Hepatic stellate cell (primary cell): Measurements from ENCODE around the gene EPB41L3.
"Not testable (repeated sequence)": the region's sequence is repeated elsewhere in the genome, so short reads cannot be mapped to it uniquely, and the experiment has no call there.

Experiments used
- DNase-seq: peaks from one replicate; pipeline ENCODE4 v3.0.0; 2011; ENCODE audit warnings: low spot score

Gene EPB41L3

GRCh38 chr18:5496305-5496704 lies 47.5 kb downstream of the EPB41L3 start:
- no peak for DNase-seq

GRCh38 chr18:5490753-5491480 lies 52.9 kb downstream of the EPB41L3 start:
- DNase-seq: no peak

GRCh38 chr18:5488844-5489243 lies 55.0 kb downstream of the EPB41L3 start:
- no peak for DNase-seq

- DNase-seq: not testable (repeated sequence)
Observed at GRCh38 chr18:5488044-5488443, 55.8 kb downstream of the EPB41L3 start.

- DNase-seq: no peak
Observed at GRCh38 chr18:5484526-5484925, 59.3 kb downstream of the EPB41L3 start.

GRCh38 chr18:5481621-5482020 lies 62.2 kb downstream of the EPB41L3 start:
- no peak for DNase-seq

- no peak for DNase-seq
Observed at GRCh38 chr18:5478261-5478660, 65.5 kb downstream of the EPB41L3 start.

GRCh38 chr18:5476961-5477800 lies 66.6 kb downstream of the EPB41L3 start:
- no peak for DNase-seq

- DNase-seq: no peak
Observed at GRCh38 chr18:5475267-5475666, 68.5 kb downstream of the EPB41L3 start.

- no peak for DNase-seq
Observed at GRCh38 chr18:5469340-5469739, 74.5 kb downstream of the EPB41L3 start.

GRCh38 chr18:5468394-5468793 lies 75.4 kb downstream of the EPB41L3 start:
- DNase-seq: no peak

GRCh38 chr18:5467671-5468070 lies 76.1 kb downstream of the EPB41L3 start:
- DNase-seq: no peak

- no peak for DNase-seq
Observed at GRCh38 chr18:5466256-5466655, 77.5 kb downstream of the EPB41L3 start.

- no peak for DNase-seq
Observed at GRCh38 chr18:5464251-5464650, 79.5 kb downstream of the EPB41L3 start.

- DNase-seq: no peak
Observed at GRCh38 chr18:5463831-5464230, 80.0 kb downstream of the EPB41L3 start.

- DNase-seq: no peak
Observed at GRCh38 chr18:5463390-5463789, 80.4 kb downstream of the EPB41L3 start.

- no peak for DNase-seq
Observed at GRCh38 chr18:5462227-5462626, 81.6 kb downstream of the EPB41L3 start.

GRCh38 chr18:5461041-5461440 lies 82.8 kb downstream of the EPB41L3 start:
- no peak for DNase-seq

- DNase-seq: no peak
Observed at GRCh38 chr18:5457462-5457957, 86.3 kb downstream of the EPB41L3 start.

GRCh38 chr18:5456577-5457461 lies 87.0 kb downstream of the EPB41L3 start:
- DNase-seq: no peak

- no peak for DNase-seq
Observed at GRCh38 chr18:5455674-5456073, 88.1 kb downstream of the EPB41L3 start.

GRCh38 chr18:5452943-5453443 lies 90.8 kb downstream of the EPB41L3 start:
- DNase-seq: no peak
